Glutamatergic neuron (in vitro differentiated cells): ENCODE measurements around the gene PHF12. TPM values are rescaled to one million over a fixed set of nuclear protein-coding genes. Genes with fewer than 3 reads are reported as not detected.

Experiments used
- DNase-seq: peaks from one replicate; pipeline ENCODE4 v3.0.0; 2022
- H3K27ac Mint-ChIP-seq: one replicate; pipeline ENCODE4 v1.8.0; 2020; ENCODE audit warnings: mild to moderate bottlenecking, mixed read lengths, inconsistent platforms; ENCODE audit not compliant: unreplicated experiment
- H3K27me3 Mint-ChIP-seq: one replicate; pipeline ENCODE4 v1.8.0; 2020; ENCODE audit warnings: mild to moderate bottlenecking, moderate library complexity, mixed read lengths, inconsistent platforms; ENCODE audit not compliant: unreplicated experiment
- H3K36me3 Mint-ChIP-seq: one replicate; pipeline ENCODE4 v1.8.0; 2020; ENCODE audit warnings: mild to moderate bottlenecking, mixed read lengths, inconsistent platforms; ENCODE audit not compliant: unreplicated experiment
- H3K4me1 Mint-ChIP-seq: one replicate; pipeline ENCODE4 v1.8.0; 2020; ENCODE audit warnings: mild to moderate bottlenecking, low read depth, mixed read lengths, inconsistent platforms; ENCODE audit not compliant: unreplicated experiment
- H3K4me3 Mint-ChIP-seq: one replicate; pipeline ENCODE4 v1.8.0; 2020; ENCODE audit warnings: mild to moderate bottlenecking, mixed read lengths, inconsistent platforms; ENCODE audit not compliant: unreplicated experiment
- H3K9me3 Mint-ChIP-seq: one replicate; pipeline ENCODE4 v1.8.0; 2020; ENCODE audit warnings: mild to moderate bottlenecking, moderate library complexity, mixed read lengths, inconsistent platforms; ENCODE audit not compliant: unreplicated experiment
- total RNA-seq: library from RNA; stranded (reverse); fragmentation: NEBNext Ultra II Directional; extraction: Animal tissue kit (Norgen Biotek cat#: 25700); gene quantifications from one replicate; pipeline ENCODE4 v1.2.1, GENCODE V29; 2021; ENCODE audit not compliant: unreplicated experiment
- TF ChIP-seq, protein P1 (sequence below): fragments of 200-600 bp; sonication (generic); IDR thresholded peaks from one replicate; pipeline ENCODE4 v1.5.0; 2021; ENCODE audit not compliant: partially characterized antibody, unreplicated experiment

Gene PHF12
- total RNA-seq, 1 donor from 2014 or later: 59.8 TPM

DNA sequence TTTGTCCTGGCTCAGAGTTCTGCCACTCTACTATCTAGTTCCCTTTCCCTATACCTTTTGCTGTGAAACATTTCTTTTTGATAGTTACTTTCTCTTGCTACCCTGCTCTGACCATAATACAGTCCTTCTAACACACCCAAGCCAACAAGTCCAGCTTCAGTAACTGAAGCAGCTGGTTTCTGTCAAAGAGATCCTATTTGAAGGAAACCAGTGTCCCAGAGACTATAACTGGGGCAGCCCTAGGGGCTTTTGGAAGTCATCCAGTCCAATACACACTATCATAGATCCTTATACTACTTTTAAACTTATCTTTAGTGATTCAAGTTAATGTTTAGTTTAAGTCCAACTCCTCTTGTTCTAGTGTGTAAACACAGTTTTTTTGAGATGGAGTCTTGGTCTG, 31.1 kb downstream of the PHF12 start:
- no peak for DNase-seq
- TF ChIP-seq, protein P1, sequence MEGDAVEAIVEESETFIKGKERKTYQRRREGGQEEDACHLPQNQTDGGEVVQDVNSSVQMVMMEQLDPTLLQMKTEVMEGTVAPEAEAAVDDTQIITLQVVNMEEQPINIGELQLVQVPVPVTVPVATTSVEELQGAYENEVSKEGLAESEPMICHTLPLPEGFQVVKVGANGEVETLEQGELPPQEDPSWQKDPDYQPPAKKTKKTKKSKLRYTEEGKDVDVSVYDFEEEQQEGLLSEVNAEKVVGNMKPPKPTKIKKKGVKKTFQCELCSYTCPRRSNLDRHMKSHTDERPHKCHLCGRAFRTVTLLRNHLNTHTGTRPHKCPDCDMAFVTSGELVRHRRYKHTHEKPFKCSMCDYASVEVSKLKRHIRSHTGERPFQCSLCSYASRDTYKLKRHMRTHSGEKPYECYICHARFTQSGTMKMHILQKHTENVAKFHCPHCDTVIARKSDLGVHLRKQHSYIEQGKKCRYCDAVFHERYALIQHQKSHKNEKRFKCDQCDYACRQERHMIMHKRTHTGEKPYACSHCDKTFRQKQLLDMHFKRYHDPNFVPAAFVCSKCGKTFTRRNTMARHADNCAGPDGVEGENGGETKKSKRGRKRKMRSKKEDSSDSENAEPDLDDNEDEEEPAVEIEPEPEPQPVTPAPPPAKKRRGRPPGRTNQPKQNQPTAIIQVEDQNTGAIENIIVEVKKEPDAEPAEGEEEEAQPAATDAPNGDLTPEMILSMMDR: no peak
- H3K27ac Mint-ChIP-seq: no peak overlapping the region
- H3K9me3 Mint-ChIP-seq: peaks cover 1% of the 10 kb centered on the region
- peaks cover 4% of the 10 kb centered on the region for H3K27me3 Mint-ChIP-seq
- H3K4me1 Mint-ChIP-seq: no peaks in the 10 kb centered on the region
- H3K4me3 Mint-ChIP-seq: no peak overlapping the region
- peaks cover 8% of the 10 kb centered on the region for H3K36me3 Mint-ChIP-seq

DNA sequence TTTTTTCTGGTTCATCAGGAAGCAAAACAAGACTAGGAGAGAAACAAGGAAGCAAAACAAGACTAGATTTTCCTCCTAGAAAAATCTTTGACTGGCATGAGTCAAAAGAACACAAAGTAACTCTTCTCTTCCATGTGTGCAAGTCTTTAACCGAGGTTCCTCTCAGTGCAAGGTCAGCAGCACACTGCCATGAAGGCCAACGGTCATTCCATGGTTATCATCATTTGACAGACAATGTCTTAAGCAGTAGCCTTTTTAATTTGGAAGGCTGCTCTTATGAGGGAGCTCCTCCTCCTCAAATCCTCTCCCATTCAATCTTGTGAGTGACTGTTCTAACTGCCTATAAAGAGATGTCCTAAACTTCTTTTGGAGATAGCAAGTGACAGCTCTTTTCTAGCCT, 33.0 kb downstream of the PHF12 start:
- no peak for DNase-seq
- Mint-ChIP-seq H3K4me1 (no peaks in the 10 kb centered on the region), H3K27ac (no peak overlapping the region), H3K36me3 (peaks cover 10% of the 10 kb centered on the region), H3K4me3 (no peak overlapping the region), H3K9me3 (peaks cover 1% of the 10 kb centered on the region), H3K27me3 (peaks cover 4% of the 10 kb centered on the region)
- TF ChIP-seq, protein P1: no peak

DNA sequence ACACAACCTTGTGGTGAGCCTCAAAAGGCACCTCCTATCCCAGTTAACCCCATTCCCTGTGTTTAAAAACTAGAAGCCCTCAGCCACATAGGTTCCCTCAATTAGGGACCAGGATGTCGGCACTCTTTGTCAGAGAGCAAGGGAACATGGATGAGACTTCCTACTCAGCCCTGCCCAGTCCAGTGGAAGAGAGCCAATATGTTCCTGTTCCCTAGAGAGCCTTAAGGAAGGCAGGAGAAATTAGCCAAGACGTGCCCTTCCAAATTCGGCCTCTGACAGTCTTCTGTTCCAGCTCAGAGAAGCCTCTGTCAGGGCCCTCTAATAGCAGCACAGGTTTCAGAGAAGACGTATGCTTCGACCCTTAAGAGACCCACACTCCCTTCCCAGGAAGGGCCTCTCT, 33.9 kb downstream of the PHF12 start:
- peak overlapping the region; percentile 64 for H3K27ac Mint-ChIP-seq
- H3K4me3 Mint-ChIP-seq: no peak overlapping the region
- peaks cover 10% of the 10 kb centered on the region for H3K36me3 Mint-ChIP-seq
- DNase-seq: no peak
- TF ChIP-seq, protein P1: no peak
- no peaks in the 10 kb centered on the region for H3K4me1 Mint-ChIP-seq
- peaks cover 1% of the 10 kb centered on the region for H3K9me3 Mint-ChIP-seq
- H3K27me3 Mint-ChIP-seq: peaks cover 4% of the 10 kb centered on the region

DNA sequence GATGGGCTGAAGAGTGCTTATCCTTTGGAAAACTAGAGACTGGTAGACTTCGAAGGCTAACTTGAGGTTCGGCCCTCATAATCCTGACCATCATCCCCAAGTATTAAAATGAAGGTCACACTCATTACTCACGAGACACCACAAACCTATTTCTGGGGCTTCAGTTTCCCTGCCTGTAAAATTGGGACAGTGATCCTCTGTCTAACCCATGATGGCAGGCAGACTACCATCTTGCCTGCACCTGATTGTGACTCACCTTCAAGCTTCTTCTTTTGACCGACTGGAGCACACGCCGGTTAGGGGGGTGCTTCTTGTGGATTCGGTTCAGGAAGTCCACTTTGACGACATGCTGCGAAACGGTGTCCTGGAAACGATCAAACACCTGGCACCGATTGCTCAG, 34.3 kb downstream of the PHF12 start:
- H3K27ac Mint-ChIP-seq: peak overlapping the region; percentile 64
- DNase-seq: no peak
- TF ChIP-seq, protein P1: no peak
- H3K9me3 Mint-ChIP-seq: peaks cover 1% of the 10 kb centered on the region
- peaks cover 10% of the 10 kb centered on the region for H3K36me3 Mint-ChIP-seq
- H3K4me1 Mint-ChIP-seq: no peaks in the 10 kb centered on the region
- H3K4me3 Mint-ChIP-seq: no peak overlapping the region
- peaks cover 4% of the 10 kb centered on the region for H3K27me3 Mint-ChIP-seq

DNA sequence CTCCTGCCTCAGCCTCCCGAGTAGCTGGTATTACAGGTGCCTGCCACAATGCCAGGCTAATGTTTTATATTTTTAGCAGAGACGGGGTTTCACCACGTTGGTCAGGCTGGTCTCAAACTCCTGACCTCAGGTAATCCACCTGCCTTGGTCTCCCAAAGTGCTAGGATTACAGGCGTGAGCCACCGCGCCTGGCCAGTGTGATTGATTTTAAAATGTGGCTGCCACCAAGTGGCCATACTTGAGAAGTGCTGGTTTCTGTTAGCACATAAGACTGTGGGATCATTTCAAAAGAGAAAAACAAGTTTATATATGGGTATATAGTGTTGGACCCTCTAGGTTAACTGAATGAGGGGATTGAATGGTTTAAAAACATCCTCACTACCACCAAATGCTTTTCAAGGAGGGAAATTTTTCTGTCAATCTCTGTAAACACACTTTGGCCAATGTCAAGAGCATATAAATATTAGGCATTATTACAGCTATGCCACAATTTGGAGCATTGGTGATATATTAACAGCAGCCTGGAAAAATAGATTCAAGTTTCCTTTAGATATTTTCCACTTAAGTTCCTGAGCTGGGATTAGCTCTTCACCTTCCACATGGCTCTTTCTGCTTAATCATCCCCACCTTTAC, 34.9 kb downstream of the PHF12 start:
- Mint-ChIP-seq H3K9me3 (peaks cover 1% of the 10 kb centered on the region), H3K27ac (peak overlapping the region; percentile 52), H3K27me3 (peaks cover 4% of the 10 kb centered on the region), H3K4me3 (no peak overlapping the region), H3K4me1 (no peaks in the 10 kb centered on the region), H3K36me3 (peaks cover 10% of the 10 kb centered on the region)
- TF ChIP-seq, protein P1: peak; percentile 80
- DNase-seq: peak; percentile 48
